HEK293T (cell line): Measurements from ENCODE around the gene LMF1.

ENCODE experiments used
- CTCF ChIA-PET: fragments of 350-600 bp; formaldehyde crosslinking; extraction: SDS; loops from one replicate; lab custom pipeline; 2021; ENCODE audit warnings: antibody characterized with exemption, inconsistent platforms; lab: Yijun Ruan, JAX
- POLR2A ChIA-PET: fragments of 350-600 bp; formaldehyde crosslinking; extraction: SDS; loops from one replicate; lab custom pipeline; 2020; ENCODE audit warnings: antibody characterized with exemption, inconsistent platforms; lab: Yijun Ruan, JAX
- DNase-seq: peaks from one replicate; pipeline ENCODE4 v3.0.0; 2012; ENCODE audit warnings: mixed read lengths; ENCODE audit errors: extremely low spot score
- ARNT ChIP-seq: fragments of 450-650 bp; IDR thresholded peaks from 2 replicates; pipeline ENCODE4 v1.6.1; 2017; ENCODE audit warnings: mild to moderate bottlenecking
- BHLHE40 ChIP-seq: fragments of 450-650 bp; IDR thresholded peaks from 2 replicates; pipeline ENCODE4 v1.6.1; 2016; ENCODE audit warnings: mild to moderate bottlenecking, moderate library complexity, borderline replicate concordance
- CTBP1 ChIP-seq: fragments of 450-650 bp; IDR thresholded peaks from 2 replicates; pipeline ENCODE4 v1.6.1; 2016; ENCODE audit warnings: borderline replicate concordance
- ELF4 ChIP-seq: fragments of 450-650 bp; IDR thresholded peaks from 2 replicates; pipeline ENCODE4 v1.6.1; 2017; ENCODE audit warnings: antibody characterized with exemption
- FOXA1 ChIP-seq: fragments of 450-650 bp; IDR thresholded peaks from 2 replicates; pipeline ENCODE4 v1.6.1; 2016; ENCODE audit warnings: mild to moderate bottlenecking
- FOXK2 ChIP-seq: fragments of 450-650 bp; IDR thresholded peaks from 2 replicates; pipeline ENCODE4 v1.6.1; 2016; ENCODE audit warnings: mild to moderate bottlenecking
- FOXM1 ChIP-seq: fragments of 450-650 bp; IDR thresholded peaks from 2 replicates; pipeline ENCODE4 v1.6.1; 2017; ENCODE audit warnings: mild to moderate bottlenecking, borderline replicate concordance
- HDGF ChIP-seq: fragments of 450-650 bp; IDR thresholded peaks from 2 replicates; pipeline ENCODE4 v1.6.1; 2017; ENCODE audit warnings: antibody characterized with exemption, borderline replicate concordance
- L3MBTL2 ChIP-seq: fragments of 450-650 bp; conservative IDR thresholded peaks from 2 replicates; pipeline ENCODE4 v1.6.1; 2016; ENCODE audit warnings: mild to moderate bottlenecking
- LEF1 ChIP-seq: fragments of 450-650 bp; IDR thresholded peaks from 2 replicates; pipeline ENCODE4 v1.6.1; 2017; ENCODE audit warnings: mild to moderate bottlenecking, borderline replicate concordance
- NFRKB ChIP-seq: fragments of 450-650 bp; IDR thresholded peaks from 2 replicates; pipeline ENCODE4 v1.6.1; 2016; ENCODE audit warnings: mild to moderate bottlenecking, moderate library complexity
- PKNOX1 ChIP-seq: fragments of 450-650 bp; IDR thresholded peaks from 2 replicates; pipeline ENCODE4 v1.6.1; 2016
- SP1 ChIP-seq: fragments of 450-650 bp; IDR thresholded peaks from 2 replicates; pipeline ENCODE4 v1.6.1; 2017
- SUZ12 ChIP-seq: fragments of 450-650 bp; IDR thresholded peaks from 2 replicates; pipeline ENCODE4 v1.6.1; 2016; ENCODE audit warnings: mild to moderate bottlenecking
- TARDBP ChIP-seq: fragments of 450-650 bp; IDR thresholded peaks from 2 replicates; pipeline ENCODE4 v1.6.1; 2016
- ZNF384 ChIP-seq: fragments of 450-650 bp; IDR thresholded peaks from 2 replicates; pipeline ENCODE4 v1.6.1; 2016

LMF1 gene

GRCh38 chr16:987906-988305 is 17.1 kb upstream of the LMF1 start:
- CTCF ChIA-PET: no interaction called here
- TF ChIP-seq BHLHE40 (no peak), ELF4 (no peak), FOXK2 (no peak), FOXM1 (no peak), HDGF (no peak), L3MBTL2 (no peak)
- no peak for DNase-seq
- POLR2A ChIA-PET: no interaction called here

- TF ChIP-seq ZNF384 (no peak), BHLHE40 (no peak), SUZ12 (no peak), LEF1 (no peak), FOXA1 (no peak), L3MBTL2 (no peak), TARDBP (no peak)
- no peak for DNase-seq
- POLR2A ChIA-PET: no interaction called here
- CTCF ChIA-PET: no interaction called here
These were observed 16.3 kb upstream of the LMF1 start for GRCh38 chr16:986925-987582.

- no peak for DNase-seq
- POLR2A ChIA-PET: no interaction called here
- TF ChIP-seq ZNF384 (no peak), SUZ12 (no peak), NFRKB (no peak), TARDBP (no peak), PKNOX1 (no peak), FOXM1 (no peak), CTBP1 (no peak), FOXK2 (no peak), ARNT (no peak), SP1 (no peak), FOXA1 (no peak), ELF4 (no peak), BHLHE40 (no peak), LEF1 (no peak), HDGF (no peak), L3MBTL2 (no peak)
These were observed 15.6 kb upstream of the LMF1 start for GRCh38 chr16:986411-986810.

GRCh38 chr16:985646-986400 is 15.0 kb upstream of the LMF1 start:
- POLR2A ChIA-PET: no interaction called here
- CTCF ChIA-PET: no interaction called here
- no peak for DNase-seq
- no peak for TF ChIP-seq SUZ12
- TF ChIP-seq ELF4: no peak
- TF ChIP-seq LEF1: no peak
- TF ChIP-seq FOXM1: no peak
- no peak for TF ChIP-seq FOXA1
- no peak for TF ChIP-seq ARNT
- no peak for TF ChIP-seq L3MBTL2
- TF ChIP-seq BHLHE40: no peak
- no peak for TF ChIP-seq FOXK2
- TF ChIP-seq HDGF: no peak
- TF ChIP-seq NFRKB: no peak

More at GRCh38 chr16:986411-986810, 15.6 kb upstream of the LMF1 start:
- CTCF ChIA-PET: no interaction called here

GRCh38 chr16:984736-985636 is 14.2 kb upstream of the LMF1 start:
- no peak for TF ChIP-seq BHLHE40
- no peak for TF ChIP-seq SP1
- no peak for TF ChIP-seq LEF1
- no peak for TF ChIP-seq ARNT
- no peak for TF ChIP-seq FOXK2
- no peak for TF ChIP-seq HDGF
- no peak for TF ChIP-seq NFRKB
- TF ChIP-seq ELF4: no peak
- POLR2A ChIA-PET: no interaction called here
- no peak for DNase-seq
- CTCF ChIA-PET: no interaction called here

GRCh38 chr16:984121-984694 is 13.4 kb upstream of the LMF1 start:
- POLR2A ChIA-PET: no interaction called here
- CTCF ChIA-PET: no interaction called here
- DNase-seq: no peak
- TF ChIP-seq ELF4: no peak
- no peak for TF ChIP-seq SP1
